A673 (cell line): Measurements from ENCODE around the gene OCLN.
"Not testable (repeated sequence)": the region's sequence is repeated elsewhere in the genome, so short reads cannot be mapped to it uniquely, and the experiment has no call there.

Experiments
- EZH2 ChIP-seq: fragments of 200-600 bp; sonication (generic); IDR thresholded peaks from 2 replicates; pipeline ENCODE4 v1.6.1; 2017; ENCODE audit warnings: borderline replicate concordance, low read depth, mild to moderate bottlenecking, mixed read lengths, antibody characterized with exemption, low read length; ENCODE audit not compliant: poor library complexity, severe bottlenecking
- TF ChIP-seq, protein P1 (sequence below): fragments of 300-800, 200-600 bp; sonication (generic); conservative IDR thresholded peaks from 2 replicates; pipeline ENCODE4 v1.5.1; 2017; ENCODE audit warnings: low read depth, mild to moderate bottlenecking, antibody characterized with exemption, low read length, moderate library complexity, mixed read lengths

- TF ChIP-seq, protein P1, sequence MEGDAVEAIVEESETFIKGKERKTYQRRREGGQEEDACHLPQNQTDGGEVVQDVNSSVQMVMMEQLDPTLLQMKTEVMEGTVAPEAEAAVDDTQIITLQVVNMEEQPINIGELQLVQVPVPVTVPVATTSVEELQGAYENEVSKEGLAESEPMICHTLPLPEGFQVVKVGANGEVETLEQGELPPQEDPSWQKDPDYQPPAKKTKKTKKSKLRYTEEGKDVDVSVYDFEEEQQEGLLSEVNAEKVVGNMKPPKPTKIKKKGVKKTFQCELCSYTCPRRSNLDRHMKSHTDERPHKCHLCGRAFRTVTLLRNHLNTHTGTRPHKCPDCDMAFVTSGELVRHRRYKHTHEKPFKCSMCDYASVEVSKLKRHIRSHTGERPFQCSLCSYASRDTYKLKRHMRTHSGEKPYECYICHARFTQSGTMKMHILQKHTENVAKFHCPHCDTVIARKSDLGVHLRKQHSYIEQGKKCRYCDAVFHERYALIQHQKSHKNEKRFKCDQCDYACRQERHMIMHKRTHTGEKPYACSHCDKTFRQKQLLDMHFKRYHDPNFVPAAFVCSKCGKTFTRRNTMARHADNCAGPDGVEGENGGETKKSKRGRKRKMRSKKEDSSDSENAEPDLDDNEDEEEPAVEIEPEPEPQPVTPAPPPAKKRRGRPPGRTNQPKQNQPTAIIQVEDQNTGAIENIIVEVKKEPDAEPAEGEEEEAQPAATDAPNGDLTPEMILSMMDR: not testable (repeated sequence)
- TF ChIP-seq EZH2: not testable (repeated sequence)
Observed at GRCh38 chr5:69538735-69539134, 46.1 kb downstream of the OCLN start.
